AG04450 (cell line): ENCODE measurements around the gene ASNSD1. TPM values are rescaled to one million over a fixed set of nuclear protein-coding genes. Genes with fewer than 3 reads are reported as not detected.

ENCODE experiments used
- CTCF ChIA-PET: fragments of 300-600, 350-600 bp; formaldehyde crosslinking; extraction: SDS; loops from one replicate; lab custom pipeline; 2022; ENCODE audit warnings: antibody characterized with exemption, inconsistent platforms; lab: Charles Lee
- POLR2A ChIA-PET: fragments of 350-600 bp; formaldehyde crosslinking; extraction: SDS; loops from one replicate; lab custom pipeline; 2021; ENCODE audit warnings: antibody characterized with exemption, inconsistent platforms; lab: Yijun Ruan, JAX
- DNase-seq: peaks from one replicate; pipeline ENCODE4 v3.0.0-alpha.2; 2011; ENCODE audit warnings: low read depth, low spot score
- H3K27ac ChIP-seq: one replicate; pipeline ENCODE4 v1.5.1; 2012; ENCODE audit warnings: low read depth, low read length, control low read depth
- H3K27me3 ChIP-seq: one replicate; pipeline ENCODE4 v1.6.0; 2012; ENCODE audit warnings: low read length; ENCODE audit not compliant: control insufficient read depth, insufficient read depth
- H3K4me3 ChIP-seq: 2 replicates; pipeline ENCODE4 v1.5.1; 2011; ENCODE audit warnings: mild to moderate bottlenecking, low read depth, low read length, control low read depth
- H3K9me3 ChIP-seq: 2 replicates; pipeline ENCODE4 v1.5.1; 2012; ENCODE audit warnings: low read length; ENCODE audit not compliant: control insufficient read depth, insufficient read depth
- CTCF ChIP-seq: IDR thresholded peaks from 2 replicates; pipeline ENCODE4 v1.5.1; 2011; ENCODE audit warnings: low read depth, low read length, control low read depth, inconsistent platforms
- polyA plus RNA-seq: library from polyadenylated mRNA; depleted of rRNA; stranded (reverse); fragments of >200 nt; gene quantifications from 2 replicates; pipeline ENCODE4 v1.2.3, GENCODE V29; 2011

ASNSD1 gene
- polyA plus RNA-seq, 1 experiment: 50.1 TPM

- no peak for DNase-seq
- POLR2A ChIA-PET: no interaction called here
- Histone ChIP-seq H3K27ac (no peak overlapping the region), H3K4me3 (no peak overlapping the region), H3K27me3 (no peaks in the 10 kb centered on the region), H3K9me3 (no peaks in the 10 kb centered on the region)
- CTCF ChIA-PET: interaction anchor here (2.5 kb wide), 1 partner anchor 33 kb away, joined by 15 read pairs; no protein-coding TSS in a partner anchor
- TF ChIP-seq CTCF: no peak
Observed at GRCh38 chr2:189627789-189628188, 33.5 kb upstream of the ASNSD1 start.

GRCh38 chr2:189628817-189629530 is 32.3 kb upstream of the ASNSD1 start:
- DNase-seq: no peak
- Histone ChIP-seq H3K27me3 (no peaks in the 10 kb centered on the region), H3K4me3 (no peak overlapping the region), H3K9me3 (no peaks in the 10 kb centered on the region), H3K27ac (no peak overlapping the region)
- no peak for TF ChIP-seq CTCF
- ChIA-PET CTCF (interaction anchor here (1.6 to 2.5 kb wide), 3 partner anchors 14 to 32 kb away, joined by 4 to 15 read pairs (median 6); no protein-coding TSS in a partner anchor), POLR2A (interaction anchor here (1.4 kb wide), 1 partner anchor 16 kb away, joined by 3 read pairs; no protein-coding TSS in a partner anchor)

GRCh38 chr2:189629531-189630453 is 31.5 kb upstream of the ASNSD1 start:
- H3K27ac ChIP-seq: no peak overlapping the region
- H3K4me3 ChIP-seq: no peak overlapping the region
- ChIA-PET POLR2A (interaction anchor here (1.4 kb wide), 1 partner anchor 16 kb away, joined by 3 read pairs; no protein-coding TSS in a partner anchor), CTCF (interaction anchor here (1.6 to 2.5 kb wide), 3 partner anchors 15 to 31 kb away, joined by 4 to 15 read pairs (median 6); no protein-coding TSS in a partner anchor)
- DNase-seq: no peak
- no peak for TF ChIP-seq CTCF
- no peaks in the 10 kb centered on the region for H3K27me3 ChIP-seq
- no peaks in the 10 kb centered on the region for H3K9me3 ChIP-seq

GRCh38 chr2:189631849-189632248 is 29.4 kb upstream of the ASNSD1 start:
- no peak for TF ChIP-seq CTCF
- CTCF ChIA-PET: interaction anchor here (1.0 to 1.3 kb wide), 2 partner anchors 18 to 164 kb away, joined by 3 read pairs; no protein-coding TSS in a partner anchor
- POLR2A ChIA-PET: no interaction called here
- Histone ChIP-seq H3K9me3 (no peaks in the 10 kb centered on the region), H3K4me3 (no peak overlapping the region), H3K27ac (no peak overlapping the region), H3K27me3 (no peaks in the 10 kb centered on the region)
- no peak for DNase-seq
